ENCODE data around the gene TP53RK.

TP53RK gene

GRCh38 chr20:46638134-46638897, 50.9 kb downstream of the TP53RK start:
- no peak for DNase-seq (ENCODE audit: low read depth)

DNA sequence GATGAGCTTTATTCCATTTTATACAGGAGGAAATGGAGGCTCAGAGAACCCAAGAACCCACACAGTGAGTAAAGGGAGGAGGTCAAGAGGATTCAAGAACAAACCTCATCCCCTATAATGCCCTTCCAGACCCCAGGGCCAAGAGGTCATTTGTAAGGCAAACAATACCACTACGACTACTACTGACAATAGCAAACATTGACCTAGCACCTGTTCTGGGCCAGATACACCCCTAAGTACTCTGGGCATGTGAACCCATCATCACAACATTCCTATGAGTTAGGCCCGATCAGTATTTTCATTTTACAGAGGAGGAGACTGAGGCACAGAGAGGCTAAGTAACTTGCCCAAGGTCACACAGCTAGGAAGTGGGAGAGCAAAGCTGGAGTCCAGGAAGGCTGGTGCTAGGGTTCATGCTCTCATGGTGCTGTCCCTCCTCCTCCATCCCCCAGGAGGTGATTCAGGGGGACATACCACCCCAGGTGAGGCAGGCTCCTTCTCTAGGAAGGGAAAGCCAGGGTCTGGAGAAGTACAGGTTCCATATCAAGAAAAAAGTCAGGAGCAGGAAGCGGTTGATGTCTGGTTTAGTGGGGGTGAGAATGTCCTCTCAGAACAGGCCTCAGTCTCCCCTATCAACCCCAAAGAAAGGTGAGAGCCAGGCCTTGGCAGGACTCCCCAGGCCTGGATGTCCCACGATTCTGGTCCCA, 51.7 kb downstream of the TP53RK start:
- DNase-seq (ENCODE audit: low read depth): no peak

DNA sequence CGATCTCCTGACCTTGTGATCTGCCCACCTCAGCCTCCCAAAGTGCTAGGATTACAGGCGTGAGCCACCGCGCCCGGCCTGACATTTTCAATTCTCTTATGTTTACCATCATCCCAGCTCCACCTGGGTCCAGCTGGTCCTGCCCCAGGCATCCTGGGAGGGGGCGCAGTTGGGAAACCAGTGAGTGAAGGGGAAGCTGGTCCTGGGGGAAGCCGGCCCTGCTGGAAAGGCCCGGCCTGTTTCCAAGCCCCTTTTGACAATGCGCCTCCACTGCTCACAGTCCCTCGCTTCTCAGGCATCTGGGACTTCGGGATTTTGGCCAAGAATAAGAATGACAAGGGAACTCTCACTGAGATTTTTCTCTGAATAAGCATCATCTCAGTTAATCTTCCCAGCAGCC, 52.2 kb downstream of the TP53RK start:
- no peak for DNase-seq (ENCODE audit: low read depth)

DNA sequence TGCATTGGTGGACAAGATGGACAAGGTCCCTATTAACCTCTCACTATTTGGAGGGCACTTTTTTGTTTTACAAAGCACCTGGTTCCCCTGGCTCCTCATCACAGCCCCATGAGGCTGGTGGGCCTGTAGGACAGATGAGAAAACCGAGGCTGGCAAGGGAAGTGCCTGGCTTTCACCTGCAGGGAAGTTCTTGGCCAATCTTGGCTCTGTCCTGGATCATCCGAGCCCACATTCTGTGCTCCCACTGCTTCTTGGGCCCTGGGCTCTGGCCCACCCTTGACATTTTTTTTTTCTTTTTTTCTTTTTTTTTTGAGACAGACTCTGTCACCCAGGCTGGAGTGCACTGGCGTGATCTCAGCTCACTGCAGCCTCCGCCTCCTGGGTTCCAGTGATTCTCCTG, 52.7 kb downstream of the TP53RK start:
- no peak for DNase-seq (ENCODE audit: low read depth)

DNA sequence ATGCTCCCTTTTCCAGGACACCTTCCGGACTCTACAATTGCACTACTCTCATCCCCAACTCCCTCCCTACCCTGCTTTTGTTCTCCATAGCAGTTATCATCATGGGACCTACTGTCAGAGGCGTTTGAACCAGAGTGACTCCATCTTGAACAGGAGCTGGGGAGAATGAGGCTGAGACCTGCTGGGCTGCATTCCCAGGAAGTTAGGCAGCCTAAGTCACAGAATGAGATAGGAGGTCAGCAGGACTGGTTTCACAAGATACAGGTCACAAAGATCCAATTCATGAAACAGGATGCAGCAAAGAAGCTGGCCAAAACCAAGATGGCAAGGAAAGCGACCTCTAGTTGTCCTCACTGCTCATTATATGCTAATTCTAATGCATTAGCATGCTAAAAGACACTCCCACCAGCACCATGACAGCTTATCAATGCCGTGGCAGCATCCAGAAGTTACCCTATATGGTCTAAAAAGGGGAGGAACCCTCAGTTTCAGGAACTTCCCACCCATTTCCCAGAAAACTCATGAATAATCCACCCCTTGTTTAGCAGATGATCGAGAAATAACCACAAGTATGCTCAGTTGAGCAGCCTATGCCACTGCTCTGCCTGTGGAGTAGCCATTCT, 53.6 kb downstream of the TP53RK start:
- no peak for DNase-seq (ENCODE audit: low read depth)

DNA sequence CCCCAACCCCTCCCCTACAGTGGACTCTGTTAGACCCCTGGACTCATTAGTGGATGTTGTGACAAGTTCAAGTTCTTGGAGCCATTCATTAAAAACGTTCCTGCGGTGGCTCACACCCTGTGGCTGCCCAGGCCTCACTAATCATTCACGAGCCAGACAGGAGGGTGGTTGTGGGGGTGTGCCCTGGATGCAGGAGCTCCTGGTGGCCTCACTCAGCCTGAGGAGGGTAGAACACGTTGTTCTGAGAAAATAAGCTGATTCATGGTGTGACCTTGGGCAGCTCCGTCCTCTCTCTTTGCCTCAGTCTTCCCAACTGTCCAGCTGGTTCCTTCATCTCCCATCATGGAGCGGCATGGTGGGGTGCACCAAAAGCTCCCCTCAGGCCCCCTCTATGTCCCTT, 54.7 kb downstream of the TP53RK start:
- DNase-seq (ENCODE audit: low read depth): no peak

Data from CMK (cell line).